Measurements from ENCODE around the gene WDR20.

WDR20 gene

GRCh38 chr14:102184316-102185035, 44.8 kb downstream of the WDR20 start:
- no peak for TF ChIP-seq CTCF (IDR thresholded peaks at IDR 0.05; ENCODE audit: insufficient read depth, low read length, poor library complexity, severe bottlenecking)

GRCh38 chr14:102185360-102185759, 45.7 kb downstream of the WDR20 start:
- no peak for DNase-seq (ENCODE audit: extremely low read depth, insufficient read length)
- no peak overlapping the region for H3K4me3 ChIP-seq (replicated peaks; ENCODE audit: low read depth, low read length)
- no peaks in the 10 kb centered on the region for H3K27me3 ChIP-seq (replicated peaks; ENCODE audit: control insufficient read depth, insufficient read depth, low read length)
- TF ChIP-seq CTCF (IDR thresholded peaks at IDR 0.05; ENCODE audit: insufficient read depth, low read length, poor library complexity, severe bottlenecking) = no peak
- H3K36me3 ChIP-seq (ENCODE audit: control insufficient read depth, insufficient read depth, low read length) = no peaks in the 10 kb centered on the region

More at GRCh38 chr14:102184316-102185035, 44.8 kb downstream of the WDR20 start:
- no peak for DNase-seq (ENCODE audit: extremely low read depth, insufficient read length)
- Histone ChIP-seq H3K36me3 (ENCODE audit: control insufficient read depth, insufficient read depth, low read length) (no peaks in the 10 kb centered on the region), H3K27me3 (replicated peaks; ENCODE audit: control insufficient read depth, insufficient read depth, low read length) (no peaks in the 10 kb centered on the region), H3K4me3 (replicated peaks; ENCODE audit: low read depth, low read length) (no peak overlapping the region)

GRCh38 chr14:102187044-102187443, 47.3 kb downstream of the WDR20 start:
- Histone ChIP-seq H3K4me3 (replicated peaks; ENCODE audit: low read depth, low read length) (no peak overlapping the region), H3K36me3 (ENCODE audit: control insufficient read depth, insufficient read depth, low read length) (no peaks in the 10 kb centered on the region), H3K27me3 (replicated peaks; ENCODE audit: control insufficient read depth, insufficient read depth, low read length) (no peaks in the 10 kb centered on the region)
- no peak for DNase-seq (ENCODE audit: extremely low read depth, insufficient read length)
- TF ChIP-seq CTCF (IDR thresholded peaks at IDR 0.05; ENCODE audit: insufficient read depth, low read length, poor library complexity, severe bottlenecking) = no peak

- H3K27me3 ChIP-seq (replicated peaks; ENCODE audit: control insufficient read depth, insufficient read depth, low read length) = no peaks in the 10 kb centered on the region
- H3K4me3 ChIP-seq (replicated peaks; ENCODE audit: low read depth, low read length) = no peak overlapping the region
- no peak for DNase-seq (ENCODE audit: extremely low read depth, insufficient read length)
Observed at GRCh38 chr14:102187568-102188001, 47.9 kb downstream of the WDR20 start.

GRCh38 chr14:102188187-102188586, 48.5 kb downstream of the WDR20 start:
- Histone ChIP-seq H3K4me3 (replicated peaks; ENCODE audit: low read depth, low read length) (no peak overlapping the region), H3K36me3 (ENCODE audit: control insufficient read depth, insufficient read depth, low read length) (no peaks in the 10 kb centered on the region), H3K27me3 (replicated peaks; ENCODE audit: control insufficient read depth, insufficient read depth, low read length) (no peaks in the 10 kb centered on the region)
- no peak for TF ChIP-seq CTCF (IDR thresholded peaks at IDR 0.05; ENCODE audit: insufficient read depth, low read length, poor library complexity, severe bottlenecking)
- no peak for DNase-seq (ENCODE audit: extremely low read depth, insufficient read length)

More at GRCh38 chr14:102187568-102188001, 47.9 kb downstream of the WDR20 start:
- H3K36me3 ChIP-seq (ENCODE audit: control insufficient read depth, insufficient read depth, low read length) = no peaks in the 10 kb centered on the region
- TF ChIP-seq CTCF (IDR thresholded peaks at IDR 0.05; ENCODE audit: insufficient read depth, low read length, poor library complexity, severe bottlenecking) = no peak

Measured in GM06990 (cell line).